DND-41 (cell line): ENCODE results near the gene SERAC1.

Experiments
- ATAC-seq: fragments of 200-7000 bp; cut with Tn5 transposase; 3 replicates; pipeline ENCODE4 v1.9.1; 2021; ENCODE audit warnings: low read depth; ENCODE audit not compliant: insufficient read depth
- DNase-seq: peaks from one replicate; pipeline ENCODE4 v3.0.0-alpha.2; 2020
- H2AFZ ChIP-seq: 2 replicates; pipeline ENCODE4 v1.6.0; 2012; ENCODE audit warnings: low read depth, low read length
- H3K27ac ChIP-seq: 2 replicates; pipeline ENCODE4 v1.5.1; 2012; ENCODE audit warnings: low read length, inconsistent platforms
- H3K27me3 ChIP-seq: fragments of 200-600 bp; sonication (generic); 2 replicates; pipeline ENCODE4 v1.6.0; 2012; ENCODE audit warnings: low read length, mild to moderate bottlenecking, inconsistent platforms; ENCODE audit not compliant: insufficient read depth, poor library complexity
- H3K36me3 ChIP-seq: 2 replicates; pipeline ENCODE4 v1.5.1; 2012; ENCODE audit warnings: low read length, inconsistent platforms; ENCODE audit not compliant: insufficient read depth
- H3K4me1 ChIP-seq: 2 replicates; pipeline ENCODE4 v1.5.1; 2012; ENCODE audit warnings: mild to moderate bottlenecking, low read length; ENCODE audit not compliant: insufficient read depth
- H3K4me2 ChIP-seq: 2 replicates; pipeline ENCODE4 v1.6.0; 2012; ENCODE audit warnings: mild to moderate bottlenecking, moderate library complexity, low read length, inconsistent platforms; ENCODE audit not compliant: insufficient read depth
- H3K4me3 ChIP-seq, 2 experiments: fragments of 200-600 bp in 1 of 2; shearing (Covaris generic) in 1 of 2; 2 replicates each; pipeline ENCODE4 v1.5.1; 2012 to 2016; ENCODE audit warnings: inconsistent platforms in 2 of 2, low read length in 2 of 2, mild to moderate bottlenecking in 2 of 2, low read depth in 1 of 2, moderate library complexity in 1 of 2
- H3K79me2 ChIP-seq: 2 replicates; pipeline ENCODE4 v1.6.0; 2012; ENCODE audit warnings: low read length, inconsistent platforms; ENCODE audit not compliant: insufficient read depth
- H3K9ac ChIP-seq: 2 replicates; pipeline ENCODE4 v1.6.0; 2012; ENCODE audit warnings: low read depth, mild to moderate bottlenecking, inconsistent platforms, low read length, moderate library complexity
- H3K9me3 ChIP-seq: 2 replicates; pipeline ENCODE4 v1.5.1; 2012; ENCODE audit warnings: low read length, moderate library complexity, mild to moderate bottlenecking, inconsistent platforms; ENCODE audit not compliant: insufficient read depth, severe bottlenecking
- H4K20me1 ChIP-seq: 2 replicates; pipeline ENCODE4 v1.6.0; 2012; ENCODE audit warnings: low read length; ENCODE audit not compliant: insufficient read depth
- EZH2 ChIP-seq: IDR thresholded peaks from 3 replicates; pipeline ENCODE4 v1.6.1; 2012; ENCODE audit warnings: borderline replicate concordance, low read depth, mild to moderate bottlenecking, moderate library complexity, low read length, inconsistent platforms; ENCODE audit not compliant: severe bottlenecking
- TF ChIP-seq, protein P1 (sequence below): IDR thresholded peaks from 2 replicates; pipeline ENCODE4 v1.5.1; 2012; ENCODE audit warnings: borderline replicate concordance, low read length, moderate library complexity, mild to moderate bottlenecking; ENCODE audit not compliant: poor library complexity, severe bottlenecking; ENCODE audit errors: extremely low read depth

Gene SERAC1

DNA sequence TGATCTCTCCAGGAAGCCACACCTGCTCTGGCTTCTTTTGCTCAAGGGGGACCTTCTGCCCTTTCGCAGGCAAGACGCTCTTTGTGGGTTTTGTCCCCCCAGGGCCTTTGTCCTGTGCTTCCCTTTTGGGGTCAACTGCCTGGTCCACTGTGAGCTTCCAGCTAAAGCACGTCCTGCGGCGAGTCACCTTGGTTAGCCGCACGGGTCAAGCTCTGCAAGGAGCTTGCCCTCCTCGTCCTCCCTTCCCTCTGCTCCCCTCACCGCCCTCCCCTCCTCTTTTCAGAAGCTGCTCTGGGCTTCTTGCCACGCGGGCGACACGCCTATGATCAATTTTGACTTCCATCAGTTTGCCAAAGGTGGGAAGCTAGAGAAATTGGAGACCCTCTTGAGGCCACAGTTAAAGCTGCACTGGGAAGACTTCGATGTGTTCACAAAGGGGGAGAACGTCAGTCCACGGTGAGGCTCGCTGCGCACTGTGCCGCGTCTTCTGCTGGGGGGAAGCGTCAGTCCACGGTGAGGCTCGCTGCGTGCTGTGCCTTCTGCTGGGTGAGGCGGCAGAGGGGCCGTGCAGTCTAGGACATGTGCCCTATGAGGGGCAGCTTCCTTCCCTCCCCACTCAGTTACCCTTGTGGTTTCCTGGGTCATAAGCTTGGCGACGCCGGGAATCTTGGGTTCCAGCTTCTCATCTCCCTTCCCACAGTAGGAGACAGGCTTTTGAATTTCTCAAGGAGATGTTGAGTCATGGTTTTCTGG, 106.2 kb downstream of the SERAC1 start:
- H3K9ac ChIP-seq: no peak overlapping the region
- H2AFZ ChIP-seq: no peak overlapping the region
- no peaks in the 10 kb centered on the region for H4K20me1 ChIP-seq
- H3K36me3 ChIP-seq: peaks cover 50% of the 10 kb centered on the region
- H3K79me2 ChIP-seq: no peaks in the 10 kb centered on the region
- ATAC-seq: no peak
- H3K4me3 ChIP-seq: no peak overlapping the region
- no peaks in the 10 kb centered on the region for H3K27me3 ChIP-seq
- H3K4me1 ChIP-seq: no peaks in the 10 kb centered on the region
- no peak overlapping the region for H3K27ac ChIP-seq
- no peaks in the 10 kb centered on the region for H3K9me3 ChIP-seq
- H3K4me2 ChIP-seq: no peak overlapping the region
- no peak for DNase-seq
- no peak for TF ChIP-seq EZH2
- TF ChIP-seq, protein P1, sequence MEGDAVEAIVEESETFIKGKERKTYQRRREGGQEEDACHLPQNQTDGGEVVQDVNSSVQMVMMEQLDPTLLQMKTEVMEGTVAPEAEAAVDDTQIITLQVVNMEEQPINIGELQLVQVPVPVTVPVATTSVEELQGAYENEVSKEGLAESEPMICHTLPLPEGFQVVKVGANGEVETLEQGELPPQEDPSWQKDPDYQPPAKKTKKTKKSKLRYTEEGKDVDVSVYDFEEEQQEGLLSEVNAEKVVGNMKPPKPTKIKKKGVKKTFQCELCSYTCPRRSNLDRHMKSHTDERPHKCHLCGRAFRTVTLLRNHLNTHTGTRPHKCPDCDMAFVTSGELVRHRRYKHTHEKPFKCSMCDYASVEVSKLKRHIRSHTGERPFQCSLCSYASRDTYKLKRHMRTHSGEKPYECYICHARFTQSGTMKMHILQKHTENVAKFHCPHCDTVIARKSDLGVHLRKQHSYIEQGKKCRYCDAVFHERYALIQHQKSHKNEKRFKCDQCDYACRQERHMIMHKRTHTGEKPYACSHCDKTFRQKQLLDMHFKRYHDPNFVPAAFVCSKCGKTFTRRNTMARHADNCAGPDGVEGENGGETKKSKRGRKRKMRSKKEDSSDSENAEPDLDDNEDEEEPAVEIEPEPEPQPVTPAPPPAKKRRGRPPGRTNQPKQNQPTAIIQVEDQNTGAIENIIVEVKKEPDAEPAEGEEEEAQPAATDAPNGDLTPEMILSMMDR: no peak

DNA sequence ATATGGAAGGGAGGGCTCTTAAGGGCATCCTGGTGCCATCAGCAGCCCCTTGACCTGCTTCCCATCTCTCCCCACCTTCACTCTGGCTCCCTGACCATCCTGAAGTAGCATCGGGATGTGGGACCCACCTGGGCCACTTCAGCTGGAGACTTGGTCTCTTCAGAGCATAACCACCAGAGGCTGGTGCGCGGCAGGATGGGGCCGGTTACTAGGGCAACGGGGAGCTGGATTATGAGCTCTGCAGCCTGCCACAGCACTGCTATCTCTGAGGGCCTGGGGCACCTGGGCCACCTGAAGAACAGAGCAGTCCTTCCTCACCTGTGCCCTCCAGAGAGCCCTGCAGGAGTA, 106.7 kb downstream of the SERAC1 start:
- TF ChIP-seq, protein P1: no peak
- no peak for TF ChIP-seq EZH2
- DNase-seq (no peak), ATAC-seq (0 out of 3 replicates have a peak, but pooled peaks have one; percentile 39)
- Histone ChIP-seq H3K79me2 (no peaks in the 10 kb centered on the region), H4K20me1 (no peaks in the 10 kb centered on the region), H3K4me3 (no peak overlapping the region), H3K36me3 (peaks cover 48% of the 10 kb centered on the region), H3K27me3 (no peaks in the 10 kb centered on the region), H3K9me3 (no peaks in the 10 kb centered on the region), H3K9ac (no peak overlapping the region), H2AFZ (no peak overlapping the region), H3K27ac (no peak overlapping the region), H3K4me1 (no peaks in the 10 kb centered on the region), H3K4me2 (no peak overlapping the region)

DNA sequence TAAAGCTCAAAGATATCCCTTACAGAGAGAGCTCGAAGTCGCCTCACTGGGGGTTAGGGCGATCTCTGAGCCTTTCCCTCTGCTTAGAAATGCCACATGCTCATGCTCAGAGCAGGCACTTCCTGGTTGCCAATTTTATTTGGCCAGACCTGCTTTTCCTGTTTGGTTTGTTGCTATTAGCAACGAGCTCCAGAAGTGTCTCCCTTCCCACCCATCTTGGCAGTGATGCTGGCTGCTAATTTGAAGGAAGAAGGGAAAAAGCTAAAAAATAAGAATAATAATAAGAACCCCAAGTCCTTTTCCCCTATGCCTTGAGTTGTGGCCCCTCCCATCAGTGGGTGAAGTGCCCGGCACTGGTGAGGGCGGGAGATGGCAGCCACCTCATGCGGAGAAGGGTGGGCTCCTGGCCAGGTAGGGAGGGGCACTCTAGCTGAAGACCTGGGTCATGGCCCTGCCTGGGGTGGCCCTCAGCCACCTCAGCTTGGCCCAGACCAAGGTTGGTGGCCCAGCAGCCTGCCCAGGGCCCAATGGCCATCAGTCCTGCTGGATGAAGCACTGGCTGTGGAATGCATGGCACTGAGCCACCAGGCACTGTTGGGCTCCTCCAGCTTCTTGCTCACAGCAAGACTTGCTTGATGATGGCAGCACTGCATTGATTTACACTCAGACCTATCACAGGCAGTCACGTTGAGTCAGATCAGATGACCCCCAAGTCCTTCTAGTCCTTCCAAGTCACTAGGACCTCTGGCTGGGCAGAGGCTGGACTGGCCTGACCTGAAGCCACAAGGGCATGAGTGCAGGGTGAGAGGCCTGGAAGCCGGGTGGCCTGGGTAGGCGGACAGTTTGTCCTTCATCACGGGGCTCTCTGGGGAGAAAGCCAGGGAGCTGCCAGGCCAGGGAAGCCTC, 107.4 kb downstream of the SERAC1 start:
- H3K36me3 ChIP-seq: peaks cover 44% of the 10 kb centered on the region
- H3K27me3 ChIP-seq: no peaks in the 10 kb centered on the region
- no peaks in the 10 kb centered on the region for H3K9me3 ChIP-seq
- TF ChIP-seq, protein P1: no peak
- no peak for TF ChIP-seq EZH2
- no peak overlapping the region for H3K4me2 ChIP-seq
- H3K79me2 ChIP-seq: no peaks in the 10 kb centered on the region
- H2AFZ ChIP-seq: no peak overlapping the region
- no peak overlapping the region for H3K27ac ChIP-seq
- H3K4me3 ChIP-seq: no peak overlapping the region
- no peak overlapping the region for H3K9ac ChIP-seq
- H3K4me1 ChIP-seq: no peaks in the 10 kb centered on the region
- ATAC-seq (peak; percentile 44; the same call in 2 of the 3 replicates), DNase-seq (no peak)
- no peaks in the 10 kb centered on the region for H4K20me1 ChIP-seq
